Stomach (tissue), 9 donors: Measurements from ENCODE around the gene SMCO2. TPM values are rescaled to one million over a fixed set of nuclear protein-coding genes. Genes with fewer than 3 reads are reported as not detected.

Source experiments
- DNase-seq, 2 donors: peaks; one replicate each; pipeline versions ENCODE4 v3.0.0 to v3.0.0-alpha.2; 2013 to 2019
- H3K27ac ChIP-seq, 5 donors: fragments of 200-600 bp in 4 of 5; sonication (generic) in 4 of 5; one replicate each; pipeline ENCODE4 v1.5.1; 2013 to 2019; ENCODE audit warnings: mild to moderate bottlenecking in 1 of 5, moderate library complexity in 1 of 5
- H3K27me3 ChIP-seq, 3 donors: fragments of 200-600 bp; sonication (generic); one replicate each; pipeline ENCODE4 v1.5.1; 2017 to 2019; ENCODE audit warnings: mixed run types in 1 of 3
- H3K36me3 ChIP-seq, 4 donors: fragments of 200-600 bp; sonication (generic); 1 replicate in 3 of 4; 2 replicates in 1 of 4; pipeline ENCODE4 v1.5.1; 2016 to 2019
- H3K4me1 ChIP-seq, 4 donors: fragments of 200-600 bp; sonication (generic); one replicate each; pipeline ENCODE4 v1.5.1; 2016 to 2019
- H3K4me3 ChIP-seq, 4 donors: fragments of 200-600 bp; sonication (generic) in 3 of 4; one replicate each; pipeline ENCODE4 v1.5.1; 2016 to 2019; ENCODE audit warnings: mild to moderate bottlenecking in 1 of 4
- H3K9me3 ChIP-seq, 4 donors: fragments of 200-600 bp; sonication (generic); one replicate each; pipeline ENCODE4 v1.5.1; 2016 to 2019
- EP300 ChIP-seq: sonication (generic); formaldehyde crosslinking; IDR thresholded peaks from one replicate; pipeline ENCODE4 v1.6.1; 2017; ENCODE audit warnings: antibody characterized with exemption
- POLR2A ChIP-seq, 4 donors: fragments of 450-650 bp; IDR thresholded peaks; one replicate each; pipeline ENCODE4 v1.6.1; 2016; ENCODE audit warnings: antibody characterized with exemption in 4 of 4, control low read depth in 2 of 4, mild to moderate bottlenecking in 1 of 4, moderate library complexity in 1 of 4
- POLR2AphosphoS5 ChIP-seq, 3 donors: sonication (generic); formaldehyde crosslinking; IDR thresholded peaks; one replicate each; pipeline ENCODE4 v1.6.1; 2016; ENCODE audit warnings: antibody characterized with exemption in 3 of 3
- WGBS, 5 donors: extraction: QIAGEN DNeasy Blood & Tissue Kit in 3 of 5; methylation state at CpG; one replicate each; pipeline versions ENCODE4 v1.1.5 to v1.1.7; 2013 to 2018; 5-methylcytosine and 5-hydroxymethylcytosine counted together
- intact Hi-C: fragments of 100-400 bp; cut with DNase I; formaldehyde crosslinking; loops from one replicate; pipeline ENCODE4 v1.15.1; 2023; ENCODE audit warnings: low total_unique reads
- polyA plus RNA-seq, 3 donors: library from polyadenylated mRNA; stranded (reverse); fragments of 200-250 nt; gene quantifications; one replicate each; pipeline ENCODE4 v1.2.3, GENCODE V29; 2013
- total RNA-seq, 5 donors: library from RNA; depleted of rRNA; stranded (reverse); fragments of >200 nt; gene quantifications; one replicate each; pipeline versions ENCODE4 v1.1.0 to v1.2.3, GENCODE V29; 2014 to 2016
- TF ChIP-seq, protein P1 (sequence below), 7 experiments: fragments of 450-650 bp in 4 of 7; fragments of 200-600 bp in 3 of 7; sonication (generic) in 3 of 7; IDR thresholded peaks; one replicate each; pipeline ENCODE4 v1.5.1; 2016 to 2019; ENCODE audit warnings: antibody characterized with exemption in 7 of 7, control low read depth in 2 of 7, mild to moderate bottlenecking in 1 of 7
- donor health status: healthy with polysubstance abuse.
- donor health status: Bipolar disorder and iron deficiency.
- donor health status: healthy.

Gene SMCO2
- total and polyA plus RNA-seq, 8 donors = 1.2 to 2.5 TPM; not detected in 6

DNA sequence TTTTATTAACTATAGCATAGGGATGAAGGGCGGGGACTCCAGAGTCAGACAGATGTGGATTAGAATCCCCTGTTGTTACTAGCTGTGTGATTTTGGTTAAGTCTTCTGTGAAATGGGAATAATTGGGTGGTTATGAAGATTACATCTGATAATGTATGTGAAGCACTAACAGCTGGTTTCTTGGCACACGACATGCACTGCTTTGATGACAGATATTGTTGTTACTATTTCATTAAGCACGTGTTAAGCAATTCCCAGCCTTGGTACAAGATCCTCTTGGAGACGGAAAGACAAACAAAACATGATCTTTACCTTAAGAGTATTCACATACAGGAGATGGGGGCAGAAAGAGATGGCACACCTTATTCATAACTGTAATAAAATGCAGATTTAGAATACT is 85.4 kb downstream of the SMCO2 start:
- Histone ChIP-seq H3K36me3 (peaks cover 0 to 10% (median 8%) of the 10 kb centered on the region in 4 donors), H3K27ac (no peak overlapping the region), H3K9me3 (no peaks in the 10 kb centered on the region), H3K27me3 (no peaks in the 10 kb centered on the region), H3K4me3 (no peak overlapping the region), H3K4me1 (peaks cover 0 to 14% (median 0%) of the 10 kb centered on the region in 4 donors)
- no peak for TF ChIP-seq EP300
- TF ChIP-seq, protein P1, sequence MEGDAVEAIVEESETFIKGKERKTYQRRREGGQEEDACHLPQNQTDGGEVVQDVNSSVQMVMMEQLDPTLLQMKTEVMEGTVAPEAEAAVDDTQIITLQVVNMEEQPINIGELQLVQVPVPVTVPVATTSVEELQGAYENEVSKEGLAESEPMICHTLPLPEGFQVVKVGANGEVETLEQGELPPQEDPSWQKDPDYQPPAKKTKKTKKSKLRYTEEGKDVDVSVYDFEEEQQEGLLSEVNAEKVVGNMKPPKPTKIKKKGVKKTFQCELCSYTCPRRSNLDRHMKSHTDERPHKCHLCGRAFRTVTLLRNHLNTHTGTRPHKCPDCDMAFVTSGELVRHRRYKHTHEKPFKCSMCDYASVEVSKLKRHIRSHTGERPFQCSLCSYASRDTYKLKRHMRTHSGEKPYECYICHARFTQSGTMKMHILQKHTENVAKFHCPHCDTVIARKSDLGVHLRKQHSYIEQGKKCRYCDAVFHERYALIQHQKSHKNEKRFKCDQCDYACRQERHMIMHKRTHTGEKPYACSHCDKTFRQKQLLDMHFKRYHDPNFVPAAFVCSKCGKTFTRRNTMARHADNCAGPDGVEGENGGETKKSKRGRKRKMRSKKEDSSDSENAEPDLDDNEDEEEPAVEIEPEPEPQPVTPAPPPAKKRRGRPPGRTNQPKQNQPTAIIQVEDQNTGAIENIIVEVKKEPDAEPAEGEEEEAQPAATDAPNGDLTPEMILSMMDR (IDR thresholded peaks at IDR 0.05) = no peak
- no peak for TF ChIP-seq POLR2A (IDR thresholded peaks at IDR 0.05)
- TF ChIP-seq POLR2AphosphoS5 (IDR thresholded peaks at IDR 0.05) = no peak
- no peak for DNase-seq
- intact Hi-C loops = no loop called here
- WGBS, 5 donors = 70 to 78% (median 71%) methylated on average over 4 of the region's 4 CpGs

DNA sequence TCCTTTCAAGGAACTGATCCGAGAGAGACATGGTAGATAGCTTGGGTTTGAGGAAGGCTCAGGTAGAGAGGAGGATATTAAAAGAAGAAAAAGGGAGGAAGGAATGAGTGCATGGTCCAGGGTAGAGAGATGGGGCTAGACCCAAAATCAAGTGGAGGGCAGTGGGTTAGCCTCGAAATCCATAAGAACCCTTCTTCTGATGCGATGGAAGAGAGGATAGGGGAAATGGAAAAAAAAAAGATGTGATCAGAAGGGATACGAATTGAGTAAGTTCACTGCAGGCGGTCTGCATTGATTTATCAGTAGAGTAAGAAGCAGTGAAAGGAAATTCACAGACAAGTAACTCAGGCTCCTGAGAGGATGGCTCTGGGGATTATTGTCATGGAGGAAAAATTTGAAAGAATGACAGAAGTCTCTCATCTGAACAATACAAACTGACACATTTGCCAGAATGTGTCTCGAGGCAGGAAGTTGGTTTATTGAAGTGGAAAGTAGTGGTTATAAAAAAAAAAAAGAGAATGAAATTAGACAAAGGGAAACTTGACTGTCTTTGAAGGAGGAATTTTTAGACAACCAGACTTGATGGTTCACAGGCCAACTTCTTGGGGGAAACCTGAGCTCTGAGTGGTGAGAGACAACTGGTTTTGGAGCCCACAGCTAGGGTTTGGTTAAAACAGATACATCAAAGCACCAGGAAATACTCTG is 87.7 kb downstream of the SMCO2 start:
- WGBS, 5 donors = 80 to 86% (median 83%) methylated on average over 6 of the region's 6 CpGs
- DNase-seq = no peak
- intact Hi-C loops = no loop called here
- H3K36me3 ChIP-seq = peaks cover 0 to 10% (median 8%) of the 10 kb centered on the region in 4 donors
- no peak overlapping the region for H3K27ac ChIP-seq
- H3K4me1 ChIP-seq = peaks cover 7 to 21% (median 11%) of the 10 kb centered on the region in 4 donors
- TF ChIP-seq, protein P1 (IDR thresholded peaks at IDR 0.05) = no peak
- TF ChIP-seq EP300 = no peak
- TF ChIP-seq POLR2A (IDR thresholded peaks at IDR 0.05) = no peak
- TF ChIP-seq POLR2AphosphoS5 (IDR thresholded peaks at IDR 0.05) = no peak
- no peaks in the 10 kb centered on the region for H3K27me3 ChIP-seq
- H3K9me3 ChIP-seq = no peaks in the 10 kb centered on the region
- H3K4me3 ChIP-seq = no peak overlapping the region

DNA sequence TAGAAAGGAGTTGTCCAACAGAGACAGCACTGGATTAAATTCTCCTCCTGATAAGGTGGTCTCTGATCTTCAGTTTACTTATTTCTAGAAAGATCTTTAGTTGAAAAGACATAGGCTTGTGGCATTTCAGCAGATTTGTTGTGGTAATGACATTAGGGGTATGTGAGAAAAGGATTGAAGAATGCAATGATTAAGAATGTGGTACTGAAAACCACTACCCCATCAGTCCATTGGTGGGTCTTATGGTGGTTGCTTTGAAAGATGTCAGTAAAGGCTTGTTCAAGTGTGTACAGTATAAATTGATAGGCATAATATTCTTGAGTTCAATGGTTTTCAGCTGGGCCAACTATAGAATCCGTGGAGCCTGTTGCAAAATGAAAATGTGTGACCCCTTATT is 88.2 kb downstream of the SMCO2 start:
- Histone ChIP-seq H3K4me1 (peaks cover 10 to 25% (median 16%) of the 10 kb centered on the region in 4 donors), H3K36me3 (peaks cover 0 to 10% (median 8%) of the 10 kb centered on the region in 4 donors), H3K9me3 (no peaks in the 10 kb centered on the region), H3K4me3 (no peak overlapping the region), H3K27me3 (no peaks in the 10 kb centered on the region), H3K27ac (no peak overlapping the region)
- WGBS, 5 donors = 61 to 94% (median 85%) methylated on average over 1 of the region's 1 CpG
- intact Hi-C loops = no loop called here
- no peak for DNase-seq
- TF ChIP-seq EP300 (no peak), POLR2A (IDR thresholded peaks at IDR 0.05) (no peak), POLR2AphosphoS5 (IDR thresholded peaks at IDR 0.05) (no peak)
- TF ChIP-seq, protein P1 (IDR thresholded peaks at IDR 0.05) = no peak

DNA sequence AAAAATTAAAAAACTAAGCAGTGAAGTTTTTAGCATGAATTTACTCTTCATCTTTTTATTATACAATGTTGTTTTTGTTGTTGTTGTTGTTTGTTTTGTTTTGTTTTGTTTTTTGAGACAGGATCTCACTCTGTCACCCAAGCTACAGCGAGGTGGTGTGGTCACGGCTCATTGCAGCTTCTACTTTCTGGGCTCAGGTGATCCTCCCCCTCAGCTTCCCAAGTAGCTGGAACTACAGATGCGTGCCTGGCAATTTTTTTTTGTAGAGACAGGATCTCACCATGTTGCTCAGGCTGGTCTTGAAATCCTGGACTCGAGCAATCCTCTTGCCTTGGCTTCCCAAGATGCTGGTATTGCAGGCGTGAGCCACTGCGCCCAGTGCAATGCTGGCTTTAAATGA is 88.8 kb downstream of the SMCO2 start:
- H3K9me3 ChIP-seq = no peaks in the 10 kb centered on the region
- no peak overlapping the region for H3K4me3 ChIP-seq
- peaks cover 0 to 10% (median 8%) of the 10 kb centered on the region in 4 donors for H3K36me3 ChIP-seq
- no peak overlapping the region for H3K27ac ChIP-seq
- DNase-seq = no peak
- TF ChIP-seq, protein P1 (IDR thresholded peaks at IDR 0.05) = no peak
- TF ChIP-seq EP300 = no peak
- H3K4me1 ChIP-seq = peaks cover 10 to 25% (median 19%) of the 10 kb centered on the region in 4 donors
- 93 to 99% (median 97%) methylated on average over 6 of the region's 6 CpGs for WGBS, 5 donors
- intact Hi-C loops = no loop called here
- H3K27me3 ChIP-seq = no peaks in the 10 kb centered on the region
